Activated CD4-positive, CD25-positive, alpha-beta regulatory T cell treated with anti-CD3 and anti-CD28 coated beads, Interleukin-2, amount 50 U/mL, for 24 hours (primary cell): ENCODE data around the gene TMEM132A.
"Not testable (repeated sequence)": the region's sequence is repeated elsewhere in the genome, so short reads cannot be mapped to it uniquely, and the experiment has no call there.

Experiments used
- ATAC-seq, 2 donors: fragments of 150-1000 bp; cut with Tn5 transposase; one replicate each; pipeline ENCODE4 v1.10.0; 2021; ENCODE audit warnings: mild to moderate bottlenecking in 1 of 2, moderate library complexity in 1 of 2

The TMEM132A gene

DNA sequence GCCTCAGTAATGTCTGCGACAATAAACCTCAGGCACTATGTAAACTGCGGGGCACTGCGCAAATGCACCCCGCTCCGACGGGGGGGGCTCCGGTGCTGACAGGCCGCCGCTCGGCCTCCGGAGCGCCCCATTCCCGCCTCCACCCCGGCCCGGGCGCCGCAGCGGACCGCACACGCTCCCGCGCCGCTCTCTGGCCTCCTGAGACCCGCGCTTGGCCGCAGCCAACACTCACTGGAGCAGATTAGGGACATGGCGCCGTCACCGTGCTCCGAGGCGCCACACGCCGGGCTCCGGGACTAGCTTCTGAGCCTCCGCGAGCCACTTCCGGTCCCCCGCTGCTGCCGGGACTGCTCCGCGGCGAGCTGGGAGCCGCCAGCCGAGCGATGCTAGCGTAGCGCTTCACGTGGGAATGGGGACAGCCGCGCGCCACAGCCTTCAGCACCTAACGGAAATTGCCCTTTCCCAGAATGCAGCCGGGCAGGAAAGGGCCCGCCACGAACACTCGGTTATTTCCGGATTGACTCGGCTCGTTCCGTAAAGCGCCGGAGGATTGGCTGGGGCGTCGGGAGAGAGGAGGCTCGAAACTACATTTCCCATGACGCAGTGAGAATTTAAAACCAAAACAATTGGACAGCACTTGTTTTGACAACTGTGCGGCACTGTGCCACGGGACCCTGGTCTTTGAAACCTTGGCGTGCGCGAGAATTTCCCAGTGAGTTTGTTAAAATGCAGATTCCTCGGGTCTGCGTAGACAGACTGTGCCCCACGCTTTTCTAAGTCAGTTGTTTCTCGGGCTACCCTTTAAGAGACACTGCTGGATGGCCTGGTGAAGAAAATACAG, 17.9 kb upstream of the TMEM132A start, which contains the start of gene PRPF19:
TSS of gene PRPF19 (minus strand) at position 454 of the 841 bp plus-strand sequence. CDS start at position 251, 203 bp downstream.
- ATAC-seq: peak; percentile 91 to 92

GRCh38 chr11:60908803-60909202, 15.5 kb upstream of the TMEM132A start:
- no peak for ATAC-seq

- ATAC-seq: not testable (repeated sequence)
These were observed 14.5 kb upstream of the TMEM132A start for GRCh38 chr11:60909680-60910280.

- no peak for ATAC-seq
These were observed 14.0 kb upstream of the TMEM132A start for GRCh38 chr11:60910281-60910687.

- ATAC-seq: no peak
These were observed 13.4 kb upstream of the TMEM132A start for GRCh38 chr11:60910711-60911380.

GRCh38 chr11:60912223-60912850, 11.9 kb upstream of the TMEM132A start:
- ATAC-seq: no peak

DNA sequence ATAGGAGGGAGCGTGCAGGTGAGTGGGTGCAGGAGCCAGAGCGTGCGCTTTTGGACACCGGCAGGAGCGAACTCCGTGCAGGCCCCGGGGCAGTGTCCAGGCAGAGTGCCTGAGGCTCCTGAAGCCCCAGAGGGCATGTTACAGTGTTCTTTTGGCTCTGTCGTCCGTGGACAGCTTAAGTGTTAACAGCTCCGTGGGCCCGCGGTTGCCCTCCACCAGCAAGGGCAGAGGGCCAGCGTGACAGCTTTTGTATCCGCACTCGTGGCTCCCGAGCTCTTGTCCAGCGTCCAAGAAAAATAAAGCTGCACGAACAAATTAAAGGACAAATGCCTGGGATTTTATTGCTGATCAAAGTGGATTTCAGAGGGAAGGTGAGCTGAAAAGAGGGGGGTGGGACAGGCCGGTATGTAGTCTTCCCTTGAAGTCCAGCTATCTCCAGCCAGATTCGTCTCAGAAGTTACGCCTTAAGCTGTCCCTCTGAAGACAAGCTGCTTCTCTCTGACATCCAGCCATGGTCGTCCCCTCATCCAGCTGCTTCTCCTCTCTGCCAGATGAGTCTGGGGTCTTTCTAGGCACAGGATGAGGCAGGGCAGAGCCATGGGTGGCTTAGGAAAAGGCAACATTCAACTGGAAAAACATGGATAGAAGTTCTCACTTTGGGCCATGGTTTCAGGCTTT, 11.3 kb upstream of the TMEM132A start:
- no peak for ATAC-seq

- ATAC-seq: peak; percentile 79 to 81
These were observed 10.2 kb upstream of the TMEM132A start, which contains the start of gene TMEM109 for GRCh38 chr11:60913793-60914632. TMEM109 (plus strand) TSS chr11:60914158; CDS start chr11:60919694, 5,536 bp downstream.

GRCh38 chr11:60914633-60915247, 9.5 kb upstream of the TMEM132A start:
- ATAC-seq: peak; percentile 12 to 22

DNA sequence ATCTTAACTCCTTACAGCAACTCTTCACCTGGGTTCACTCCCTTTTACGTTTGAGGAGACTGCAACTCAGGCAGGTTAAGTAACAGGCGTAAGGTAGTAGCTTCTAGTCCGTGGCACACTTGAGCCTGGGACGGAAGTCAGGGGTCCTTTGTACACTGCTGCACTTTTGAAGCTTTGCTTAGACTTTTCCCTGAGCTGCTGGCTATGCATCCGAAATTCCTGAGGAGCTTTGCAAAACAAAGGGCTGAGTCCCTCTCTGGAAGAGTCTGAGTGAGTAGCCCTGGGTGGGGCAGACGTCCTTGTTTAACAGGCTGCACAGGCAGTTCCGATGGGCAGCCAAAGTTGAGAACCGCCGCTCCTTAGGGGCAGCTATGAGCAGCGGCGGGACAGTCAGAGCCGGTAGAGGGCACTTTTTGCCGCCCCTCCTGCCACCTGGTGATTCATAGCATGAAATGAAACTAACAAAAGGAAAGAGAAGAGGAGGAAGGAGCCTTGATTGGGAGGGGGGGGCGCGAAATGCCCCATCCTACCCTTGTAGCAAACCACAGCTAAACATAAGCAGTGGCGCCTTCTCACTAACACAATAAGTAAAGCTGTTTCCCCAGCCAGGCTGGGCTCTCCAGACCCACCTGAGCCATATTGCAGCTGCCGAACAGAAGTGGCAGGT, 8.9 kb upstream of the TMEM132A start:
- peak; percentile 54 to 57 for ATAC-seq

DNA sequence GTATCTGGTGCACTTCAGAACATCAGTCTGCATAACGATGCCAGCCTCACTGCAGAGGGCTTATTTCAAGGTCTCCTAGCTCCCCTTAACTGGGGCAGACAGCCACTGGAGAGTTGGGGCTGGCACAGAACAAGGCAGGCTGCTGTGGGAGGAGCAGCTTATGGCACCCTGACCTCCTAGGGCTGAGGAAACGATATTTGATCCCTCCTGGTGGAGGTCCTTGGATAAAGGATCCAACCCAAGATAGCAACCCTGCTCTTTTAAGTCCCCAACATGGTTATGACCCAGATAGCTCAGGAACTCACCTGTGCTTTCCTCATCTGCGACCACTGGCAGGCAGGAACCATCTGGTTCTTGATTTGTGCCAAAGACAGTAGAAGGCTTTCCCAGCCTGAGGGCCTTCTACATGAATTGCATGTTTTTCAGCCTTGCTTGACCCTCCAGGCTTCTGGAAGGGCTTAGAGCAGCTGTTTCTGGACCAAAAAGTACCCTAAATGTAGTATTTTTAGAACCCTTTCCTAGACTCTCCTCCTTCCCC, 7.5 kb upstream of the TMEM132A start:
- no peak for ATAC-seq

DNA sequence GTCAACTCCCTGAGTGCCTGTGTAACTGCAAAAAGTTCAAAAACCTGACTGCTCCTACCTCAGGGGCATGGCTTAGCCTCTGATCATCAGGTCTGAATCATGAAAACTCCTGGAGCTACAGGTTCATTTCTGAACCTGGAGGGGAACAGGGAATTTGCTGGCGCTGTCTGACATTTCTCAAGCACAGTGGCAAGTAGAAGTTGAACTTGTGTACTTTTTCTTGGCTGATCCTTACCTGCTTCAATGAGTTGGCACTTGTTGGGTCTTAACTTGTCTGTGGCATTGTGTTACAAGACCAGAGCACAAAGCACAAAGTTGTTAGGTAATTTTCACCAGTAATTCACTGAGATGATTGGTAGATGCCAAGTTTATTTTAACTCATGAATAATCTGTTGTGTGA, 7.0 kb upstream of the TMEM132A start:
- no peak for ATAC-seq

DNA sequence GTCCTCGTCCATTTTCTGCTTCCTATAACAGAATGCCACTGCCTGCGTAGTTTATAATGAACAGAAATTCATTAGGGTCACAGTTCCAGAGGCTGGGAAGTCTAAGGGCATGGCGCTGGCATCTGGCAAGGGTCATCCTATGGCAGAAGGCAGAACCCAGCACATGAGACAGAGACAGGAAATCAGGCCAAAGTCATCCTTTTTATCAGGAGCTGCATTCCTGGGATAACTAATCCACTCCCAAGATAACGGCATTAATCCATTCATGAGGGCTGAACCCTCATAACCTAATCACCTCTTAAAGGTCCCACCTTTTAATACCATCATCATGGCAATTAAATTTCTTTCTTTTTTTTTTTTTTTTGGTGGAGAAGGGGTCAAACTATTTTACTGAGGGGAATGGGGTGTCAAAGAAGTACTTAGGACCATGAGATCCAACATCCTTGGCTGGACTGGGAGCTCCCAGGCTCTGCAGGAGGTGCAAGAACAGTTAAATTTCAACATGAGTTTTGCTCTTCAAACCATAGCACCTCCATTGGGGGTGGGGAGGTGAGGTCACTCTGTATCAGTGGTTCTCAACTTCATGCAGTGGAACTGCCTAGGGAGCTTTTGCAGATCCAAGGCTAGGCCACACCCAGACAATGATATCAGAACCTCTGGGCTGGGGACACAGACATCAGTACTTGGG, 5.9 kb upstream of the TMEM132A start:
- no peak for ATAC-seq

DNA sequence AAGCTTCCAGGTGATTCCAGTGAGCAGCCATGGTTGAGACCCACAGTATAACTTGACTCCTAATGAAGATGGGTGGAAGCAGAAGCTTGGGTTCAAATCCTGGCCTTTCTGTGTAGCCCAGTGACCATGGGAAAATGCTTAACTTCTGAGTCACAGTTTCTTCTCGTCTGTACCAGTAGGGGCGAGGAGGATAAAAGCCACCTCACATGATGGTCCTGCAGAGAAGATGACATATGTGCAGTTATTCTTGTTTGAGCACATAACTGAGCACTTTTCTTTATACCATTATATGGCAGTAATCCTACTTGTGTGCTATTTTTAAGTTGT, 5.4 kb upstream of the TMEM132A start:
- ATAC-seq: no peak

DNA sequence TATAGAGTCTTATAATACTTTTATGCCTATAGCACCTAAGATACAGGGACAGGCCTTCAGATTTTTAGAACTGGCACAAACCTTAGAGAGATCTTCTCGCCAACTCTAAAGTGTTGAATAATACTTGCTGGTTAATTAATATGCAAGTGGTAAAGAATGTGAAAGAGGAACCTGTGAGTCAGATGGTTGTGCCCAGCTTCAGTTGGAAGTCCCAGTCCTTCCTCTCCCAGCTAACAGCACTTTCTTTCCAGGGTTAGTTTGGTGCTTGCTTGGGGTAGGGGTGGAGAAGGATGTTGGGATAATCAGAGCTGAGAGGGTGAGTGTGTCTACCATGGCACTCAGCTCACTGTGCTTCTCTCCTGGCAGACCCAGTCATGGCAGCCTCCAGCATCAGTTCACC, 4.9 kb upstream of the TMEM132A start:
- no peak for ATAC-seq

DNA sequence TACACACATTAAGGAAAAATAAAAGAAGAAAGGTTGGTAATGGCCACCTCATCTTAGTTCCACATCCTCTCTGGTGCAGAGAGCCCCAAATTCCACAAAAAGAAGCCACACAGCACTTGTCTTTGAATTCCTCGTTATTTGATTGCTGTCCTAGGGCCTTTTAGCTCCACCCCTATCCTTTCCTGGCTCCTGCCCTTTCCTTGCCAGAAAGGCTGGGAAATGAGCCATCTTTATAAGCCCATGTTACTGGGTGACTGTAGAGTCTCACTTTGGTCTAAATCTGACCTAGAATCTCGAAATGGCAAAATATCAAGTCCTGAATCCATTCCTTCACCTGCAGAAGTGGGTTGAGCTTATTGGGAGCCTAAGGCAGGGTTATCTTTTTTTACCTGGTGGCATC, 4.3 kb upstream of the TMEM132A start:
- ATAC-seq: no peak

DNA sequence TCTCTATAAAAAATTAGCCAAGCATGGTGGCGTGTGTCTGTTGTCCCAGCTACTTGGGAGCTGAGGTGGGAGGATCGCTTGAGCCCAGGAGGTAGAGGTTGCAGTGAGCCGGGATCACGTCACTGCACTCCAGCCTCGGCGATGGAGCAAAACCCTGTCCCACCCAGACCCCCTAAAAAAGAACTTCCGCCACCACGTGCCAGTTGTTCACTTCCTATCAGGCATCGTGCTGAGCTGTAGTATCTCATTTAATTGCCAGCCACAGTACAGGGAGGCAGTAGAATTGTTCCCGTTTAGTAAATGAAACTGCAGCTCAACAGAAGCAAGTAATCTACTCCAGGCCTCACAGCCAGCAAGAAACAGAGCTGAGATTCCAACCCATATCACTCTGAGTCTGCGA, 3.0 kb upstream of the TMEM132A start:
- ATAC-seq: no peak

DNA sequence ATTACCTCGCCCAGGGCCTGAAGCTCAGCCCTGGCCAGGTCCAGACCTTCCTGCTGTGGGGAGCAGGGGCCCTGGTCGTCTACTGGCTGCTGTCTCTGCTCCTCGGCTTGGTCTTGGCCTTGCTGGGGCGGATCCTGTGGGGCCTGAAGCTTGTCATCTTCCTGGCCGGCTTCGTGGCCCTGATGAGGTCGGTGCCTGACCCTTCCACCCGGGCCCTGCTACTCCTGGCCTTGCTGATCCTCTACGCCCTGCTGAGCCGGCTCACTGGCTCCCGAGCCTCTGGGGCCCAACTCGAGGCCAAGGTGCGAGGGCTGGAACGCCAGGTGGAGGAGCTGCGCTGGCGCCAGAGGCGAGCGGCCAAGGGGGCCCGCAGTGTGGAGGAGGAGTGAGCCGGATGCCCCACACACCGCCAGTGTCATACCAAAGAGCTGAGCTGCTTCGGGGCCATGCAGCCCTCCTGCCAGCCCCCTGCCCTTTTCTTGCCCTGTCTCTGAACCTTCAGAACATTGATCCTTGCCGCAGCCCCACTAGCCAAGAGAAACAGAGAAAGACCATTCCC, 2.4 kb upstream of the TMEM132A start:
- no peak for ATAC-seq

GRCh38 chr11:60922906-60923305, 1.4 kb upstream of the TMEM132A start:
- ATAC-seq: no peak
